NCI-H774 (cell line): Measurements from ENCODE around the gene TTYH1.
A peak's percentile ranks its signal among the peaks of the same experiment; 100 is the strongest.
"Not testable (repeated sequence)": the region's sequence is repeated elsewhere in the genome, so short reads cannot be mapped to it uniquely, and the experiment has no call there.

Experiments
- DNase-seq: peaks from one replicate; lab custom pipeline; 2025; lab: John Stamatoyannopoulos, UW

Gene TTYH1

DNA sequence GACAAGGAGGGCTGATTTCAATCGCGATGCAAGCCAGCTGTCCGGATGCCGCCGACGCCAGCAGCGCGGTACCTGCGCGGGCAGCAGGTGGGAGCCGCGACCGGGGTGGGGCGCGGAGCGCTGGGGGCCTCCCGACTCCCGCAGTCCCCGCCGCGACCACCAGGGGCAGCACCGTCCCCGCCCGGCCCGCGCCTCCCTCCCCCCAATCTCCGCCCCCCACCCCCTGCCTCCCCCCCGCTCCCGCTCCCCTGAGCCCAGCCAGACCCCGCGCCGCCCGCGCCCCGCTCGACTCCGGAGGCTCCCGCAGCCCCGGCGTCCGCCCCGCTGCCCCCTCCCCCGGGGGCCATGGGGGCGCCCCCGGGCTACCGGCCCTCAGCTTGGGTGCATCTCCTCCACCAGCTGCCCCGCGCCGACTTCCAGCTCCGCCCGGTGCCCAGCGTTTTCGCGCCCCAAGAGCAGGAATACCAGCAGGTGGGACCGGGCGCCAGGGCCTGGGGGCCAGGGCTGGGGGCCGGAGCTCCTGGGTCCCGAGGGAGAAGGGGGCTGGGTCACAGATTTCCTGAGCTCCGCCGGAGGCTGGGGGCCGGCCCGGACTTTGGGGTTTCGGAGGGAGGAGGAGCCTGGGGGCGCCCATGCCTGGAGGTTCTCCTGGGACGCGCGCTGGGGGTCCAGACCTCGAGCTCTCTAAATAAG lies at the start of gene TTYH1:
Gene TTYH1 (plus strand): TSS at position 257 of the 693 bp plus-strand sequence. CDS start 89 bp downstream, at position 346.
- no peak for DNase-seq

GRCh38 chr19:54365798-54366197 lies 49.5 kb upstream of the TTYH1 start:
- not testable (repeated sequence) for DNase-seq

DNA sequence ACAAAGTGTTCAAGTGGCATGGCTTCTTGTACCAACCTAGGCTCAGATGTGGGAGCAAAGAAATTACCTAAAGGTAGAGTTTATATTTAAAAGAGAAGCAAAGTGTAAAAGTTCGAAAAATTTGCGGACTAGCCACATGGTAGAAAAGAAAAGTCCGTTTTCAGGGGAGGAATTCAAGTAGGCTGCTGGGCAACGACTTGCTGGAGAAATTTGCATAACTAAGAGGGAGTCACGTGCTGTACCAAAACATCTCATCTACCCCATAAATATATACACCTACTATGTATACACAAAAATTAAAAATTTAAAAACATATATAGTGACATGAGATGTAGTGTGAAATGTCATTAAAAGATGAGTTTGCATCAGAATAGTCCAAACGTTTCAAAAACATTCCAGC lies 48.5 kb upstream of the TTYH1 start:
- no peak for DNase-seq

DNA sequence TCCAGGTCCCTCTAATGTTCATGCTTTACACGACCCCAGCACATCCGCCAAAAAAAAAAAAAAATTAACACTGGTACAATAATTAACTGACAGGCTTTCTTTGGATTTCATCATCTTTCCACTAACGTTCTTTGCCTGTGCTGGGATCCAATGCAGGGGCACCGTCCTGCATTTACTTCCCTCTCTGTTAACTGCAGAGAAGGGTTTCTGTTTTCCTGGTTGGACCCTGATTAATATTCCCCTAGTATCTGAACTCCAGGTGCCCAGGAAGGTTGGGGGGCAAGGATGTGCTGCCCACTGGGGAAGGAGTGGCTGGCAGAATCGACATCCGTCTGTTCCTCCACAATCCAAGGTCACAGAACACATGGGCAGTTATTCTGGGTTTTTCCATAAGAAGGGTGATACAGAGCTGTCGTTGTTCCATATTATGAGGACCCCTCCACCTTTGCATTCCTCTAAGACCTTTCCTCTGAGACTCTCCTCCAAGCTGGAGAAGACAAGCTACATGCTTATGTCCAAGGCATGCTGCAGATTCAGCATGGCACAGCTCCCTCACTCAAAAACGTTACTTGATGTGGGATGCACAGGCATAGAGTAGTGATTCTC lies 46.1 kb upstream of the TTYH1 start:
- DNase-seq = no peak

- DNase-seq = not testable (repeated sequence)
Measured at GRCh38 chr19:54369688-54370433, 45.4 kb upstream of the TTYH1 start.

GRCh38 chr19:54370434-54370796 lies 44.8 kb upstream of the TTYH1 start:
- not testable (repeated sequence) for DNase-seq

DNA sequence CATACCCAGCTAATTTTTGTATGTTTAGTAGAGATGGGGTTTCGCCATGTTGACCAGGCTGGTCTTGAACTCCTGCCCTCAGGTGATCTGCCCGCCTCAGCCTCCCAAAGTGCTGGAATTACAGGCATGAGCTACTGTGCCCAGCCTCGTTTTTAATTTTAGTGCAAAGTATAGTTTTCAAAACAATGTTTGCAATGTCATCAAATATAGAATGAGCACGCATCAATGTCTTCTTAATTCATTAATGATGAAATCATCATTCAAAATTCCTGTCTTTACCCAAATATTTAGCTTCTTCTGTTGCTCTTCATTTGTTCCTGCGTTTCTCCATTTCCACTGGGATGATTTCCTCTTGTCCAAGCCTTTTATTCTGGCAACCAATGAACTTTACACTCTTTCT lies 43.8 kb upstream of the TTYH1 start:
- DNase-seq = not testable (repeated sequence)

DNA sequence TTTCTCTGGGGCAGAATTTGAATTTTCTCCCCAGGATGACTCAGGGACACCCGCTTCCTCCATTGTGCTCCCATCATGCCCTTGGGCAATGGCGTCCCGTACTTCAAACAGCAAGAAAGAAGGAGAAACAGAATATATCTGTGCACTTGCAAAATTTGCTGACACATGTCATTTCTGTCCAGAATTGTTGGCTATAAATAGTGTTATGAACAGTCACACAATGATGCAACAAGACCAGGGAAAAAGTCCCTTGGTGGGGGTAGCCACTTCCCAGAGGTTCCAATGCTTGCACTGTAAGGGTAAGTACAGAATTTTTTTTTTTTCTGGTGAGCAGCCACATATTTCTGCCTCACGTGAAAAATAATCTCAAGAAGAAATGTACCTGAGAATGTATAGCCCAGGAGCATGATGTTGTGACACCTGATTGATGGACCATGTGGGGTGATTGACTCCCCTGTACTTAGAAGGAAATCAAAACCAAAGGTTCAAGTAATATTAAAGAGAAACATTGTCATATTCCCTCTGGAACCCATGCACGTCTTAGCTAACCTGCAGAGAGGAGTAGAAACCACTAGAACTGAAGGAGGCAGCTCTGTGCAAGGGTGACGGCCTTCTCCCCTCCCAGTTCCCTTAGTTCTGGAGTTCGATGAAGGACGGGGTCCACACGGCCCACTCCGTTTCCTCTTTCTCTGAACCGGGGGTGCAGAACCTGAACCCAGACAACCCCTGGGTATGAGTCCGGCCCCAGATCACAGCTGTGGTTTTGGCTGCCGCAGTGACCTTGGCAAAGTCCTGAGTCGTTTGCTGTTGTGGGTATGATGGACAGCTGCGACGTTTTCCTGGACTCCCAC lies 41.3 kb upstream of the TTYH1 start:
- no peak for DNase-seq

GRCh38 chr19:54375181-54375938 lies 39.9 kb upstream of the TTYH1 start:
- not testable (repeated sequence) for DNase-seq

DNA sequence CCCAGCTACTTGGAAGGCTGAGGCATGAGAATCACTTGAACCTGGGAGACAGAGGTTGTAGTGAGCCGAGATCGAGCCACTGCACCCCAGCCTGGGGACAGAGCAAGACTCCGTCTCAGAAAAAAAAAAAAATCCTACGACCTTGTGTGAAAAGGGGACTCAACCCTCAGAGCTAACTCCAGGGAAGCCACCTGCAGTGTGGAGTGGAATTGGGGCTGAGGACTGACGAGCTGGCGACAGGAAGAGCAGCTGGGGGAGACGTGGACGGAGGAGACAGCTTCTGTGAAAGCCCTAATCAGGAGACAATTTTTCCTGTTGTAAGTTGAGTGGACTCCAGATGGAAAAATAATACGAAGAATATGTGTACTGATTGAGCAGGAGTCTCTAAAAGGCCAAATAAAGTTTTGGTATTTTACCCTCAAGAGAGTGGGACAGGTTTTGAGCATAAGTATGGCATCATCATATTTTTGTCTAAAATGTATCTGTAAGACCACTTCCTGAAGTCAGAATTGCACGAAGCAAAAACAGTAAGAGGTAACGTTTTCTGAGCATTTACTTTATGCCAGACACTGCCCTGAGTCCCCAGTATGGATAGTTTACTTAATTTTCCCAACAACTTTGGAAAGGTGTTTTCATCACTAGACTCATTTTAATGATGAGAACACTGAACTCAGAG lies 38.5 kb upstream of the TTYH1 start:
- no peak for DNase-seq

DNA sequence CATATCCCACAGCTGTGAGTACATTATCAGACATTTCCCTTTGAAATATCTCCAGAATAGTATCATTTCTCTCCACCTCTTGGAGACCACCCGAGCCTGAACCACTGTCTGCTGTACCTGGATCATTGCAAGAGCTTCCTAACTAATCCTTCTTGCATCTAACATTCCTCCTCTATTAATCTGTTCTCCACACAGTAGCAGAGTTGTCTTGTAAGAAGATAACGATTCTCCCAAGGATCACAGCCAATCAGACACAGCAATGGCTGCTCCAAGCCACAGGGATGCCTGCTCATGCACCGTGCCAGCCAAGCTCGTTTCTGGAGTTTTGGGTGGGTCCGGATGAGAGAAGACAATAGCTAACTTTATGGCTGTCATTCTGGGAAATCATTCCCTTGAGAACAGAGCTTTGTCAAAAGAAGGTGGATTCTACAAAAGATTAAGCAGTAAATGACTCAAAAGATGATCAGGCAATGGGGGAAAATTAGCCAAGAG lies 36.0 kb upstream of the TTYH1 start:
- DNase-seq = no peak

- DNase-seq = no peak
Measured at GRCh38 chr19:54380897-54381296, 34.4 kb upstream of the TTYH1 start.

- not testable (repeated sequence) for DNase-seq
Measured at GRCh38 chr19:54382041-54382440, 33.2 kb upstream of the TTYH1 start.

GRCh38 chr19:54383330-54383729 lies 31.9 kb upstream of the TTYH1 start:
- DNase-seq = no peak

DNA sequence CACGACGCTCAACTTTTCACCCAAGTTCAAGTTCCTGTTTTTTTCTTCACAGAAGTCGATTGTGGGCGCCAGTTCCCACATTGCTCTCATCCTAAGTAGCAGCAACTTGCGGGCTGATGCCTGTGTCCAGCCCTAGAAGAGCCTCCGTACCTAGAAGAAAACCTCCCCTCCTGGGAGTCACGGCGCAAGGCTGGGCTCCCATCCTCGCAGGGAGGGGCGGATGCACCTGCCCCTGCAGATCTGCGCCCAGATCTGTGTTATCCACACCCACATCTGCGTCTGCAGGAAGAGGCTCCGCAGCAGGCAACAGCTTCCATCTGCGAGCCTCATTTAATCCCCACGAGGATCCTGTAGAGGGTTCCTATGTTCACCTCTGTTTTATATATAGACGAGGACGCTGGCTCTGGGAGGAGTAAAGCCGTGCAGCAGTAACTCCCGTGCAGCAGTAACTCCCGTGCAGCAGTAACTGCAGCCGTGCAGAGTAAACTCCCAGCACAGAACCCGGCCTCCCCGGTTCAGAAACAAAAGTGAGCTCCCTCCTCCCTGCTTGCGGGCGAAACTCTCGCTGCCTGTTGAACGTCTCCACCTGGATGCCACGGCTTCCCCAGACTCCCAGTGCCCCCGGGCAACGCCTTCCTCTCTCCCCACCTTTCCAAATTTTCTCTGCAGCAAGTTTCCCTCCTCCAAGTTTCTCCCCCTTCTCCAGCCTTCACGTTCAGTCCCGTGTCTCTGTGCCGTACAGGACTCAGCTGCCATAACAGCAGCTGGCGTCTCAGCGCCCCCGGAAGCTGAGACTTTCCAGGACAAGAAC lies 27.1 kb upstream of the TTYH1 start:
- no peak for DNase-seq

DNA sequence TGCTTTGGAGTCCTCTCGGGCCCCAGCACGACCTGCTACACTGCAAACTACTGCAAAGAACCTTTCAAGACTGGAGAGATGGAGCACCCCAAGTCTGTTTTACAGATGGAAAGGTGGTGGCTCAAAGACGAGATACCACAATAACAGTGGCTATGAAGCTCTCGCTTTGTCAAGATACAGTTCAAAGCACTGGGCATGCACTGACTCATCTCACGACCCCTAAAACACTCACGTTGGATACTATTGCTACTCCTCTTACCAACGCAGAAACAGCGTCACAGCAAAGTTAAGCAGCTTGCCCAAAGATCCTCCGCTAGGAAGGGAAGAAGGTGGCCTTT lies 26.5 kb upstream of the TTYH1 start:
- no peak for DNase-seq

- DNase-seq = no peak
Measured at GRCh38 chr19:54389553-54389952, 25.7 kb upstream of the TTYH1 start.

DNA sequence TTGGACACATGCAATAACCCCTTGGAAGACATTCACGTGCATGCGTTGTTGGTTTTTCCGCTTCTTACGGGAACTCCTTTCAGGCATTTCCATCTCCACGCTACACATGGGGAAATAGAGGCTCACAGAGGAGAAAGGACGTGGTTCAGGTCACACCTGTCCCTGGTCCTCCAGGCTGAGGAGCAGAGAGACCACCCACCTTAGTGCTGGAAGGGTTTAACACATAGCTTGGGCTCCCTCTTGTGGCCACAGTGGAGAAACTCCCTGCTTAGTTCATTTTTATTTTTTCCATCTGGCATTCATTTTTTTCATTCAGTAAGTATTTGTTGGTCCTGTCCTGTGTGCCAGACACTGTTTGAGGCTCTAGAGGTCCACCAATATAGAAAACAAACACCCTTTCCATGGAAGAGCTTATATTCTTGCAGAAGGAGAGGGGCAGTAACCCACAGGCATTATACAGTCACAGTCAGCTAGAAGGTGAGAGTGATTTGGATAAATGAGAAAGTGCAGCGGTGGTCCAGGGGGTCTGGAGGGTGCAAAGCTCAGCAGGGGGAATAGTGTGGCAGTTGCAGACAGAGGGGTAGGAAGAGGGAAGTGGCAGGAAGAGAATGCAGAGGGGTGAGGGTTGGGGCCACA lies 24.2 kb upstream of the TTYH1 start:
- peak; percentile 2 for DNase-seq

GRCh38 chr19:54391589-54392061 lies 23.6 kb upstream of the TTYH1 start:
- no peak for DNase-seq
